Panc1 (cell line): ENCODE measurements around the gene MTA3. TPM values are rescaled to one million over a fixed set of nuclear protein-coding genes. Genes with fewer than 3 reads are reported as not detected.

ENCODE experiments used
- ATAC-seq: fragments of 200-7000 bp; cut with Tn5 transposase; 2 replicates; pipeline ENCODE4 v1.9.1; 2020; ENCODE audit warnings: mild to moderate bottlenecking, moderate library complexity
- BruUV-seq: library from RNA; stranded (reverse); fragments of 400-500 nt; replicated peaks from 2 replicates; lab custom pipeline; 2021; lab: Mats Ljungman, UMichigan
- CTCF ChIA-PET: fragments of 300-600 bp; sonication (Branson Sonifier 250); formaldehyde crosslinking; loops from one replicate; lab custom pipeline; 2022; ENCODE audit warnings: antibody characterized with exemption; lab: Charles Lee
- POLR2A ChIA-PET: fragments of 300-600 bp; sonication (Branson Sonifier 250); formaldehyde crosslinking; loops from one replicate; lab custom pipeline; 2022; ENCODE audit warnings: antibody characterized with exemption; lab: Charles Lee
- DNase-seq: peaks from one replicate; pipeline ENCODE4 v3.0.0-alpha.2; 2010; ENCODE audit warnings: low read depth, low spot score
- H3K27ac ChIP-seq: 2 replicates; pipeline ENCODE4 v1.5.1; 2011; ENCODE audit warnings: mild to moderate bottlenecking, low read length, inconsistent platforms
- H3K27me3 ChIP-seq: fragments of 200-500 bp; sonication (Bioruptor generic); 2 replicates; pipeline ENCODE4 v1.6.0; 2014; ENCODE audit warnings: low read length, inconsistent platforms; ENCODE audit not compliant: control insufficient read depth, insufficient read depth
- H3K36me3 ChIP-seq: fragments of 200-500 bp; sonication (Bioruptor generic); 2 replicates; pipeline ENCODE4 v1.5.1; 2014; ENCODE audit warnings: inconsistent platforms, mild to moderate bottlenecking, low read length, moderate library complexity; ENCODE audit not compliant: control insufficient read depth, insufficient read depth
- H3K4me1 ChIP-seq: 2 replicates; pipeline ENCODE4 v1.5.1; 2011; ENCODE audit warnings: inconsistent platforms, mild to moderate bottlenecking, low read length, moderate library complexity; ENCODE audit not compliant: control insufficient read depth, insufficient read depth
- H3K4me3 ChIP-seq, 2 experiments: 2 replicates each; pipeline ENCODE4 v1.5.1; 2011 to 2012; ENCODE audit warnings: low read depth in 2 of 2, low read length in 2 of 2, mild to moderate bottlenecking in 2 of 2, inconsistent platforms in 1 of 2, moderate library complexity in 1 of 2
- H3K9me3 ChIP-seq: fragments of 200-500 bp; sonication (Bioruptor generic); 2 replicates; pipeline ENCODE4 v1.5.1; 2014; ENCODE audit warnings: low read depth, mild to moderate bottlenecking, inconsistent platforms, low read length, moderate library complexity; ENCODE audit not compliant: control insufficient read depth, insufficient read depth
- CTCF ChIP-seq: fragments of 450-650 bp; IDR thresholded peaks from 2 replicates; pipeline ENCODE4 v1.5.1; 2017; ENCODE audit warnings: mild to moderate bottlenecking
- POLR2AphosphoS5 ChIP-seq: IDR thresholded peaks from 2 replicates; pipeline ENCODE4 v1.6.1; 2012; ENCODE audit warnings: mild to moderate bottlenecking, low read depth, low read length, moderate library complexity
- REST ChIP-seq, 2 experiments: IDR thresholded peaks; 2 replicates each; pipeline ENCODE4 v1.6.1; 2011 to 2012; ENCODE audit warnings: low read depth in 2 of 2, control low read depth in 1 of 2, low read length in 1 of 2, mild to moderate bottlenecking in 1 of 2, moderate library complexity in 1 of 2; ENCODE audit not compliant: insufficient read depth in 1 of 2
- SIN3A ChIP-seq: IDR thresholded peaks from 2 replicates; pipeline ENCODE4 v1.6.1; 2012; ENCODE audit warnings: low read depth, mild to moderate bottlenecking, low read length, moderate library complexity, borderline replicate concordance; ENCODE audit not compliant: insufficient read depth
- TCF7L2 ChIP-seq: IDR thresholded peaks from 2 replicates; pipeline ENCODE4 v1.6.1; 2011; ENCODE audit warnings: mild to moderate bottlenecking, low read depth, low read length, inconsistent platforms
- in situ Hi-C: cut with HindIII; loops from 2 replicates; pipeline ENCODE4 v1.10.0; 2016; ENCODE audit warnings: low sequenced_read_pairs, low pct_unique_long_range_greater_than_20kb
- intact Hi-C: fragments of 100-400 bp; cut with micrococcal nuclease; formaldehyde crosslinking; loops from one replicate; pipeline ENCODE4 v1.10.0; 2022; ENCODE audit not compliant: unreplicated experiment
- total RNA-seq: library from RNA; stranded (reverse); gene quantifications from one replicate; pipeline ENCODE4 v1.2.1, GENCODE V29; 2021; ENCODE audit not compliant: unreplicated experiment

MTA3 gene
- total RNA-seq, 1 experiment from 2014 or later = 65.6 TPM

- Histone ChIP-seq H3K4me1 (no peaks in the 10 kb centered on the region), H3K36me3 (no peaks in the 10 kb centered on the region), H3K9me3 (no peaks in the 10 kb centered on the region), H3K27ac (no peak overlapping the region), H3K27me3 (no peaks in the 10 kb centered on the region), H3K4me3 (no peak overlapping the region)
- POLR2A ChIA-PET = no interaction called here
- no peak for ATAC-seq
- DNase-seq = no peak
- BruUV-seq = no TSS peak
- CTCF ChIA-PET = no interaction called here
- in situ Hi-C loops (no loop called here), intact Hi-C loops (no loop called here)
- TF ChIP-seq CTCF (no peak), POLR2AphosphoS5 (no peak), SIN3A (no peak), REST (IDR thresholded peaks at IDR 0.05; ENCODE audit: insufficient read depth in 1 of 2, low read depth in 2 of 2, low read length in 1 of 2) (no peak), TCF7L2 (no peak)
These were observed 198.9 kb downstream of the MTA3 start for GRCh38 chr2:42767080-42767898.

DNA sequence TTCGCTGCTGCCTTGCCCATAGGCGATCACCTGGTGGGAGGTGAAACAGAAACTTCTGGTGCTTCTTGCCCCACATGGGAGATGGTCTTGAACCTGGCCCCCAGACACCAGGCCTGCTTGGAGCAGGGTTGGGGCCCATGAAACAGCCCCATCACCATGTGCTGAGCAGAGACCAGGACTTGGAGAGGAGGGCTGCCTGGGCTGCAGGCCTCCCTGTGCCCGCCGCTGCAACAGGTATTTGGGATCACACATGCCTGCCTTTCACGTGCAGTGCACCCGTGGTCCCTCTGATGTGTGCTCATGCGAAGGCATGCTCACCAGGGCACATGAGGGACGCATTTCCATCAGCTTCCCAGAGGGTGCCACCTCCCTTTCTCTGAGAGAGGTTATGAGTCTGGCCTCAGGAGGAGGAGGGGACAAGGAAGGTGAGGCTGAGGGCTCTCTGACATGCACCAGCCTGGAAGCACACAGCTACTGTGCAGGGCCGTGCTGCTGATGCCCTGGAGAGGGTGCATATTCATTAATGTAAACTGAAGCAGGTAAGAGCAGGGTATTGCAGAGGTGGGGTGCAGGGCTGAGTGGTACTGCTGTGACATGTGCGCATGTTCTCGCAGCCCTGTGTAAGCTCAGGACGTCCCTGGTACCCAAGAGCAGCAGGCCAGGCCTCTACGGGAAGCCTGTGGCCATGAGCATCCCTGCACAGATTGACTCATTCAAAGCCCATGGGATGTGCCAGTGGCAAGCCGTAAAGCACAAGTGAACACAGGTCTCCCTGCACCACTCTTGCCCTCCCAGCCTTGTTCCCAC is 199.7 kb downstream of the MTA3 start:
- Histone ChIP-seq H3K4me3 (no peak overlapping the region), H3K9me3 (no peaks in the 10 kb centered on the region), H3K27ac (no peak overlapping the region), H3K27me3 (no peaks in the 10 kb centered on the region), H3K4me1 (no peaks in the 10 kb centered on the region), H3K36me3 (no peaks in the 10 kb centered on the region)
- TF ChIP-seq POLR2AphosphoS5 (no peak), SIN3A (no peak), CTCF (no peak), REST (IDR thresholded peaks at IDR 0.05; ENCODE audit: insufficient read depth in 1 of 2, low read depth in 2 of 2, low read length in 1 of 2) (no peak), TCF7L2 (no peak)
- ChIA-PET POLR2A (no interaction called here), CTCF (no interaction called here)
- in situ Hi-C loops (no loop called here), intact Hi-C loops (no loop called here)
- peak; percentile 22; the same call in 1 of the 2 replicates for ATAC-seq
- BruUV-seq = no TSS peak
- DNase-seq = no peak
